Neural cell (in vitro differentiated cells): ENCODE data around the gene PCCA. TPM values are rescaled to one million over a fixed set of nuclear protein-coding genes. Genes with fewer than 3 reads are reported as not detected.

Experiments used
- H2AFZ ChIP-seq: fragments of 200-600, 300-800 bp; sonication (generic), shearing (Covaris generic); 2 replicates; pipeline ENCODE4 v1.6.0; 2014; ENCODE audit warnings: low read depth, mild to moderate bottlenecking, antibody characterized with exemption, low read length, moderate library complexity
- H3F3A ChIP-seq: fragments of 200-600 bp; shearing (Covaris generic); 2 replicates; pipeline ENCODE4 v1.6.1; 2016; ENCODE audit warnings: mild to moderate bottlenecking, moderate library complexity, mixed read lengths, antibody characterized with exemption, low read length; ENCODE audit not compliant: insufficient read depth, poor library complexity, severe bottlenecking
- H3K27ac ChIP-seq: fragments of 200-600, 300-800 bp; sonication (generic), shearing (Covaris generic); 2 replicates; pipeline ENCODE4 v1.5.1; 2014; ENCODE audit warnings: mild to moderate bottlenecking, low read length, moderate library complexity
- H3K27me3 ChIP-seq: fragments of 300-800, 200-600 bp; sonication (generic), shearing (Covaris generic); 2 replicates; pipeline ENCODE4 v1.6.0; 2014; ENCODE audit warnings: mild to moderate bottlenecking, low read depth, low read length, moderate library complexity; ENCODE audit not compliant: insufficient read depth
- H3K36me3 ChIP-seq: fragments of 300-800, 200-600 bp; sonication (generic), shearing (Covaris generic); 2 replicates; pipeline ENCODE4 v1.5.1; 2014; ENCODE audit warnings: mild to moderate bottlenecking, antibody characterized with exemption, low read length, moderate library complexity; ENCODE audit not compliant: insufficient read depth
- H3K4me2 ChIP-seq: fragments of 300-800, 200-600 bp; sonication (generic), shearing (Covaris generic); 2 replicates; pipeline ENCODE4 v1.6.0; 2014; ENCODE audit warnings: mild to moderate bottlenecking, low read length
- H3K4me3 ChIP-seq: fragments of 300-800, 200-600 bp; sonication (generic), shearing (Covaris generic); 2 replicates; pipeline ENCODE4 v1.5.1; 2014; ENCODE audit warnings: mild to moderate bottlenecking, low read length, moderate library complexity
- H3K79me2 ChIP-seq: fragments of 200-600 bp; shearing (Covaris generic); replicated peaks from 2 replicates; pipeline ENCODE4 v1.6.0; 2014; ENCODE audit warnings: mild to moderate bottlenecking, low read length, moderate library complexity; ENCODE audit not compliant: insufficient read depth
- H3K9ac ChIP-seq: fragments of 300-800, 200-600 bp; sonication (generic), shearing (Covaris generic); 2 replicates; pipeline ENCODE4 v1.6.1; 2016; ENCODE audit warnings: mild to moderate bottlenecking, low read length, mixed read lengths
- H3K9me2 ChIP-seq: fragments of 200-600 bp; shearing (Covaris generic); 2 replicates; pipeline ENCODE4 v1.6.1; 2016; ENCODE audit warnings: mild to moderate bottlenecking, low read length, mixed read lengths; ENCODE audit not compliant: insufficient read depth
- H3K9me3 ChIP-seq: fragments of 200-600, 300-800 bp; sonication (generic), shearing (Covaris generic); 2 replicates; pipeline ENCODE4 v1.6.1; 2016; ENCODE audit warnings: mild to moderate bottlenecking, mixed run types, low read length, moderate library complexity, mixed read lengths
- H4K20me1 ChIP-seq: fragments of 200-600 bp; shearing (Covaris generic); 2 replicates; pipeline ENCODE4 v1.6.1; 2016; ENCODE audit warnings: mild to moderate bottlenecking, mixed run types; ENCODE audit not compliant: insufficient read depth
- CTCF ChIP-seq: fragments of 450-650 bp; IDR thresholded peaks from 2 replicates; pipeline ENCODE4 v1.5.1; 2014; ENCODE audit warnings: antibody characterized with exemption, mild to moderate bottlenecking, moderate library complexity; ENCODE audit not compliant: poor library complexity, severe bottlenecking
- EP300 ChIP-seq: fragments of 450-650 bp; conservative IDR thresholded peaks from 2 replicates; pipeline ENCODE4 v1.6.1; 2014; ENCODE audit warnings: antibody characterized with exemption, mild to moderate bottlenecking, moderate library complexity; ENCODE audit not compliant: poor library complexity, severe bottlenecking
- EZH2 ChIP-seq: fragments of 200-600, 300-800 bp; shearing (Covaris generic), sonication (generic); IDR thresholded peaks from 2 replicates; pipeline ENCODE4 v1.6.1; 2014; ENCODE audit warnings: antibody characterized with exemption, low read length, borderline replicate concordance, mild to moderate bottlenecking; ENCODE audit not compliant: insufficient read depth, poor library complexity, severe bottlenecking
- MXI1 ChIP-seq: fragments of 450-650 bp; conservative IDR thresholded peaks from 2 replicates; pipeline ENCODE4 v1.6.1; 2014; ENCODE audit warnings: antibody characterized with exemption, mild to moderate bottlenecking; ENCODE audit not compliant: poor library complexity, severe bottlenecking
- POLR2AphosphoS5 ChIP-seq: IDR thresholded peaks from 2 replicates; pipeline ENCODE4 v1.6.1; 2012
- RAD21 ChIP-seq: fragments of 450-650 bp; conservative IDR thresholded peaks from 2 replicates; pipeline ENCODE4 v1.6.1; 2014; ENCODE audit warnings: antibody characterized with exemption, mild to moderate bottlenecking, moderate library complexity
- REST ChIP-seq: IDR thresholded peaks from 2 replicates; pipeline ENCODE4 v1.6.1; 2012; ENCODE audit warnings: borderline replicate concordance
- SMC3 ChIP-seq: fragments of 450-650 bp; conservative IDR thresholded peaks from 2 replicates; pipeline ENCODE4 v1.6.1; 2014; ENCODE audit warnings: antibody characterized with exemption, mild to moderate bottlenecking, moderate library complexity; ENCODE audit not compliant: poor library complexity
- TAF1 ChIP-seq: IDR thresholded peaks from 2 replicates; pipeline ENCODE4 v1.6.1; 2012; ENCODE audit warnings: low read depth
- polyA plus RNA-seq: library from polyadenylated mRNA; depleted of rRNA; stranded (reverse); fragments of >200 nt; gene quantifications from 2 replicates; pipeline ENCODE4 v1.2.3, GENCODE V29; 2014

Gene PCCA
- polyA plus RNA-seq, 1 donor from 2014 or later: 17.0 TPM

- no peaks in the 10 kb centered on the region for H3K9me3 ChIP-seq
- H3K4me2 ChIP-seq: no peak overlapping the region
- H3K36me3 ChIP-seq: no peaks in the 10 kb centered on the region
- H3K9me2 ChIP-seq: no peaks in the 10 kb centered on the region
- no peak overlapping the region for H3K27ac ChIP-seq
- no peaks in the 10 kb centered on the region for H3K27me3 ChIP-seq
- H3K9ac ChIP-seq: no peak overlapping the region
- no peak for TF ChIP-seq TAF1
- no peak for TF ChIP-seq POLR2AphosphoS5
- TF ChIP-seq RAD21: no peak
- TF ChIP-seq REST: no peak
- TF ChIP-seq SMC3: no peak
- no peak for TF ChIP-seq EP300
- no peak for TF ChIP-seq CTCF
- no peak for TF ChIP-seq MXI1
- no peak for TF ChIP-seq EZH2
- H3F3A ChIP-seq: peaks cover 4% of the 10 kb centered on the region
- no peaks in the 10 kb centered on the region for H3K79me2 ChIP-seq
- no peaks in the 10 kb centered on the region for H4K20me1 ChIP-seq
- no peak overlapping the region for H2AFZ ChIP-seq
- no peak overlapping the region for H3K4me3 ChIP-seq
Measured at GRCh38 chr13:100175078-100175802, 86.3 kb downstream of the PCCA start.

- Histone ChIP-seq H3K27me3 (no peaks in the 10 kb centered on the region), H3K79me2 (no peaks in the 10 kb centered on the region), H3K9ac (no peak overlapping the region), H4K20me1 (no peaks in the 10 kb centered on the region), H3K4me2 (no peak overlapping the region), H3F3A (peaks cover 4% of the 10 kb centered on the region), H3K27ac (no peak overlapping the region), H2AFZ (no peak overlapping the region), H3K36me3 (no peaks in the 10 kb centered on the region), H3K4me3 (no peak overlapping the region), H3K9me2 (no peaks in the 10 kb centered on the region), H3K9me3 (no peaks in the 10 kb centered on the region)
- TF ChIP-seq REST (no peak), TAF1 (no peak), RAD21 (no peak), MXI1 (no peak)
Measured at GRCh38 chr13:100175803-100176182, 86.9 kb downstream of the PCCA start.
